Uterus (tissue), 4 donors: ENCODE results near the gene FHIT. TPM values are rescaled to one million over a fixed set of nuclear protein-coding genes. Genes with fewer than 3 reads are reported as not detected.

Source experiments
- DNase-seq, 2 donors: peaks; one replicate each; pipeline ENCODE4 v3.0.0-alpha.2; 2019 to 2020
- H3K27ac ChIP-seq, 2 donors: fragments of 200-600 bp; sonication (generic); 1 replicate in 1 of 2; 2 replicates in 1 of 2; pipeline ENCODE4 v1.5.1; 2016 to 2018
- H3K27me3 ChIP-seq, 2 donors: fragments of 200-600 bp; sonication (generic); one replicate each; pipeline ENCODE4 v1.5.1; 2018 to 2019; ENCODE audit warnings: control low read depth in 1 of 2
- H3K36me3 ChIP-seq, 2 donors: fragments of 200-600 bp; sonication (generic); one replicate each; pipeline ENCODE4 v1.5.1; 2019; ENCODE audit warnings: control low read depth in 1 of 2
- H3K4me1 ChIP-seq, 2 donors: fragments of 200-600 bp; sonication (generic); one replicate each; pipeline ENCODE4 v1.5.1; 2018 to 2019; ENCODE audit warnings: control low read depth in 1 of 2
- H3K4me3 ChIP-seq, 2 donors: fragments of 200-600 bp; sonication (generic); 1 replicate in 1 of 2; 2 replicates in 1 of 2; pipeline ENCODE4 v1.5.1; 2018 to 2019; ENCODE audit warnings: mild to moderate bottlenecking in 1 of 2
- H3K9me3 ChIP-seq, 2 donors: fragments of 200-600 bp; sonication (generic); one replicate each; pipeline ENCODE4 v1.5.1; 2019; ENCODE audit warnings: control low read depth in 1 of 2
- POLR2A ChIP-seq, 2 donors: fragments of 450-650 bp; IDR thresholded peaks; one replicate each; pipeline ENCODE4 v1.6.1; 2016; ENCODE audit warnings: antibody characterized with exemption in 2 of 2, mild to moderate bottlenecking in 1 of 2, moderate library complexity in 1 of 2
- intact Hi-C: fragments of 100-400 bp; cut with DNase I; formaldehyde crosslinking; loops from one replicate; pipeline ENCODE4 v1.15.1; 2023; ENCODE audit warnings: low total_unique reads
- total RNA-seq, 4 donors: library from RNA; depleted of rRNA in 3 of 4; stranded (reverse); fragments of >200 nt in 3 of 4; gene quantifications; one replicate each; pipeline versions ENCODE4 v1.1.0 to v1.2.4, GENCODE V29; 2014 to 2023
- TF ChIP-seq, protein P1 (sequence below), 4 experiments: fragments of 200-600 bp in 2 of 4; fragments of 450-650 bp in 2 of 4; sonication (generic) in 2 of 4; IDR thresholded peaks; one replicate each; pipeline ENCODE4 v1.5.1; 2016 to 2019; ENCODE audit warnings: antibody characterized with exemption in 4 of 4, mild to moderate bottlenecking in 2 of 4, moderate library complexity in 1 of 4
- donor health status: DM: yes; HTN: yes; CAD: no.

Gene FHIT
- total RNA-seq, 4 donors from 2014 or later = 1.3 to 15.2 (median 7.3) TPM

- no peaks in the 10 kb centered on the region for H3K4me1 ChIP-seq
- intact Hi-C loops = no loop called here
- no peak overlapping the region for H3K27ac ChIP-seq
- TF ChIP-seq POLR2A (IDR thresholded peaks at IDR 0.05) = no peak
- TF ChIP-seq, protein P1, sequence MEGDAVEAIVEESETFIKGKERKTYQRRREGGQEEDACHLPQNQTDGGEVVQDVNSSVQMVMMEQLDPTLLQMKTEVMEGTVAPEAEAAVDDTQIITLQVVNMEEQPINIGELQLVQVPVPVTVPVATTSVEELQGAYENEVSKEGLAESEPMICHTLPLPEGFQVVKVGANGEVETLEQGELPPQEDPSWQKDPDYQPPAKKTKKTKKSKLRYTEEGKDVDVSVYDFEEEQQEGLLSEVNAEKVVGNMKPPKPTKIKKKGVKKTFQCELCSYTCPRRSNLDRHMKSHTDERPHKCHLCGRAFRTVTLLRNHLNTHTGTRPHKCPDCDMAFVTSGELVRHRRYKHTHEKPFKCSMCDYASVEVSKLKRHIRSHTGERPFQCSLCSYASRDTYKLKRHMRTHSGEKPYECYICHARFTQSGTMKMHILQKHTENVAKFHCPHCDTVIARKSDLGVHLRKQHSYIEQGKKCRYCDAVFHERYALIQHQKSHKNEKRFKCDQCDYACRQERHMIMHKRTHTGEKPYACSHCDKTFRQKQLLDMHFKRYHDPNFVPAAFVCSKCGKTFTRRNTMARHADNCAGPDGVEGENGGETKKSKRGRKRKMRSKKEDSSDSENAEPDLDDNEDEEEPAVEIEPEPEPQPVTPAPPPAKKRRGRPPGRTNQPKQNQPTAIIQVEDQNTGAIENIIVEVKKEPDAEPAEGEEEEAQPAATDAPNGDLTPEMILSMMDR (IDR thresholded peaks at IDR 0.05) = no peak
- no peaks in the 10 kb centered on the region for H3K9me3 ChIP-seq
- H3K36me3 ChIP-seq = no peaks in the 10 kb centered on the region
- no peak for DNase-seq
- H3K4me3 ChIP-seq = no peak overlapping the region
- H3K27me3 ChIP-seq = no peaks in the 10 kb centered on the region
Measured at GRCh38 chr3:60319179-60319858, 931.9 kb downstream of the FHIT start.

DNA sequence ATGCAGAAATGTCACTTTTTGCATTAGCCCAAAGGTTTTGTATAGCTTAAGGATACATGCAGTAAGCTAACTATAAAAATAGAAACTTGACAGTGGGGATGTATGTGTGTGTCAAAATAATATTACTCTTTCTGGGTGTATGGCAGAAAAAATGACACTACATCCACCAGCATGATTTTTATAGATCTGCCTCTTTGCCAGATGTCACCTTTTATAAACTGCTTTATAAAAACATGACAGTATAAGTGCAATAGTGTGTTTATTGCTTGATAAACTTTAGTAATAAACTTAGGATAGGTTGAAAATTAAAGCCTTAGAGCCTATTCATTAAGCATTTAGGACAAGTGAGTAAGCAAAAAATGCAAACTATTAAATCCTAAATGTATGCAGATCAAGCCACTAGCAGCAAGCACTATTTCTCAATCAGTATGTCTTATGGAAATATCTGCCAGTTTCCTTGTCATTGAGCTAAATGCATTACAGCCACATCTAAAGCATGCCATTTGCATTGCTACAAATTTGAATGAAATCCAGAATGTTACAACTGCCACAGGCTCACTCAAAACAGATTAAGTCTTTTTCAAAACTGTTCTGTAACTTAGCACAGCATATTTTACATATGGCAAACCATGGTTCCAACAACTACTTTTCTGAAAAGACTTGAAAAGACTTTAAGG lies 935.0 kb downstream of the FHIT start:
- H3K27me3 ChIP-seq = no peaks in the 10 kb centered on the region
- no peaks in the 10 kb centered on the region for H3K4me1 ChIP-seq
- H3K4me3 ChIP-seq = no peak overlapping the region
- H3K9me3 ChIP-seq = no peaks in the 10 kb centered on the region
- no peak for DNase-seq
- no peaks in the 10 kb centered on the region for H3K36me3 ChIP-seq
- intact Hi-C loops = no loop called here
- no peak overlapping the region for H3K27ac ChIP-seq
- TF ChIP-seq, protein P1 (IDR thresholded peaks at IDR 0.05) = no peak
- TF ChIP-seq POLR2A (IDR thresholded peaks at IDR 0.05) = no peak

GRCh38 chr3:60313951-60314461 lies 937.2 kb downstream of the FHIT start:
- intact Hi-C loops = no loop called here
- DNase-seq = no peak
- H3K4me3 ChIP-seq = no peak overlapping the region

DNA sequence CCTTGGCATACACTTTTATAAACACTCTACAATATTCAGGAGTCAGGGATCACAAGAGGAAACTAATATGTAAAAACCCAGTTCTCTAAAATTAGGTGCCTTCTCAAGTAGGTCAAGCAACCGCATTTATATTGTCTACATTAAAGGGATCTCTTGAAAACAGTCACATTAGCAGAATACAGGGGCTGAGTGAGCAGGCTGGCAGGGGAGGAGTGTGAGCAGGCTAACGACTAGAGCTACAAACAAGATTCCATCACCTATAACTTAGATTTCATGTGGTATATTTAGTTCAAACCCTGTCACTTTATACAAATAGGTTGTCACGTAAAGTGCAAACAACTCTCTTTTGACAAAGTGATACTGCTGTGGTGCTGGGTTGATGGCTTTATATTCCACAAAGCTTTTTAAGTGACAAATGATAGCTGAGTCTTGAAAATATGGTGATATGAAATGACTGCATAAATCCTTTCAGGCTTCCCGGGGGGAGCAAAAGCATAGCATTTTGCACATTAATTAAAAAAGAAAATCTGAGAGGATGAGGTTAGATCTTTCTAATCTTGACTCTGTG lies 937.9 kb downstream of the FHIT start:
- Histone ChIP-seq H3K4me1 (no peaks in the 10 kb centered on the region), H3K27ac (no peak overlapping the region), H3K27me3 (no peaks in the 10 kb centered on the region), H3K9me3 (no peaks in the 10 kb centered on the region), H3K4me3 (no peak overlapping the region), H3K36me3 (no peaks in the 10 kb centered on the region)
- no peak for DNase-seq
- intact Hi-C loops = no loop called here
- TF ChIP-seq POLR2A (IDR thresholded peaks at IDR 0.05) = no peak
- TF ChIP-seq, protein P1 (IDR thresholded peaks at IDR 0.05) = no peak

More at GRCh38 chr3:60313951-60314461, 937.2 kb downstream of the FHIT start:
- no peak for TF ChIP-seq POLR2A (IDR thresholded peaks at IDR 0.05)
- TF ChIP-seq, protein P1 (IDR thresholded peaks at IDR 0.05) = no peak
- H3K36me3 ChIP-seq = no peaks in the 10 kb centered on the region
- no peak overlapping the region for H3K27ac ChIP-seq
- no peaks in the 10 kb centered on the region for H3K27me3 ChIP-seq
- H3K4me1 ChIP-seq = no peaks in the 10 kb centered on the region
- H3K9me3 ChIP-seq = no peaks in the 10 kb centered on the region
